Endometrial microvascular endothelial cells (primary cell): ENCODE results near the gene STRN4. TPM values are rescaled to one million over a fixed set of nuclear protein-coding genes. Genes with fewer than 3 reads are reported as not detected.
"Not testable (repeated sequence)": the region's sequence is repeated elsewhere in the genome, so short reads cannot be mapped to it uniquely, and the experiment has no call there.

Experiments
- in situ Hi-C: cut with HindIII; loops from 2 replicates; pipeline ENCODE4 v1.10.0; 2017; ENCODE audit warnings: low sequenced_read_pairs, low pct_unique_long_range_greater_than_20kb; ENCODE audit errors: inconsistent ontology term
- total RNA-seq: library from RNA; depleted of rRNA; stranded (reverse); fragments of >200 nt; gene quantifications from one replicate; pipeline ENCODE4 v1.2.3, GENCODE V29; 2015; ENCODE audit errors: inconsistent ontology term

Gene STRN4
- total RNA-seq, 1 donor from 2014 or later = 95.9 TPM

- in situ Hi-C loops = no loop called here
Measured at GRCh38 chr19:46719629-46720502, 26.4 kb downstream of the STRN4 start.

GRCh38 chr19:46718934-46719622 is 27.2 kb downstream of the STRN4 start:
- in situ Hi-C loops = no loop called here

- in situ Hi-C loops = no loop called here
Measured at GRCh38 chr19:46718157-46718933, 27.9 kb downstream of the STRN4 start.

- in situ Hi-C loops = no loop called here
Measured at GRCh38 chr19:46717716-46718143, 28.5 kb downstream of the STRN4 start.

- in situ Hi-C loops = no loop called here
Measured at GRCh38 chr19:46717034-46717715, 29.1 kb downstream of the STRN4 start, which contains the start of gene PRKD2. PRKD2 (minus strand) TSS chr19:46717114; CDS start chr19:46716370, 744 bp downstream.

- in situ Hi-C loops = no loop called here
Measured at GRCh38 chr19:46716672-46717033, 29.6 kb downstream of the STRN4 start.

- in situ Hi-C loops = no loop called here
Measured at GRCh38 chr19:46715975-46716671, 30.1 kb downstream of the STRN4 start.

GRCh38 chr19:46715620-46715974 is 30.7 kb downstream of the STRN4 start:
- in situ Hi-C loops = no loop called here

GRCh38 chr19:46714444-46715106 is 31.7 kb downstream of the STRN4 start:
- in situ Hi-C loops = no loop called here

- in situ Hi-C loops = no loop called here
Measured at GRCh38 chr19:46713781-46714443, 32.3 kb downstream of the STRN4 start.

GRCh38 chr19:46712768-46713338 is 33.4 kb downstream of the STRN4 start:
- in situ Hi-C loops = not testable (repeated sequence)

GRCh38 chr19:46710687-46711086 is 35.6 kb downstream of the STRN4 start:
- in situ Hi-C loops = no loop called here

- in situ Hi-C loops = no loop called here
Measured at GRCh38 chr19:46704379-46705076, 41.7 kb downstream of the STRN4 start.

- in situ Hi-C loops = no loop called here
Measured at GRCh38 chr19:46700704-46701103, 45.5 kb downstream of the STRN4 start.

- in situ Hi-C loops = no loop called here
Measured at GRCh38 chr19:46698395-46699321, 47.6 kb downstream of the STRN4 start.
